Mesenchymal stem cell (in vitro differentiated cells and primary cell): ENCODE data around the gene CHST11.

Experiments used
- DNase-seq: peaks from one replicate; pipeline ENCODE4 v3.0.0-alpha.2; 2013
- H2AFZ ChIP-seq: one replicate; pipeline ENCODE4 v1.6.1; 2013; ENCODE audit warnings: low read depth, mild to moderate bottlenecking, control low read depth, inconsistent platforms, low read length, moderate library complexity
- H2AK5ac ChIP-seq: 2 replicates; pipeline ENCODE4 v1.6.1; 2013; ENCODE audit warnings: low read length, moderate library complexity, mild to moderate bottlenecking, inconsistent platforms; ENCODE audit not compliant: severe bottlenecking
- H2BK120ac ChIP-seq: one replicate; pipeline ENCODE4 v1.6.1; 2013; ENCODE audit warnings: low read depth, mild to moderate bottlenecking, inconsistent platforms, low read length, moderate library complexity
- H2BK12ac ChIP-seq, 2 experiments: one replicate each; pipeline ENCODE4 v1.6.1; 2013; ENCODE audit warnings: inconsistent platforms in 2 of 2, low read length in 2 of 2, mild to moderate bottlenecking in 2 of 2, moderate library complexity in 2 of 2, control low read depth in 1 of 2
- H2BK15ac ChIP-seq: one replicate; pipeline ENCODE4 v1.6.1; 2013; ENCODE audit warnings: mild to moderate bottlenecking, low read depth, inconsistent platforms; ENCODE audit not compliant: poor library complexity, severe bottlenecking
- H2BK5ac ChIP-seq: 2 replicates; pipeline ENCODE4 v1.6.1; 2013; ENCODE audit warnings: low read depth, mild to moderate bottlenecking, low read length, control low read depth, inconsistent platforms; ENCODE audit not compliant: poor library complexity, severe bottlenecking
- H3K14ac ChIP-seq, 2 experiments: one replicate each; pipeline ENCODE4 v1.6.1; 2013; ENCODE audit warnings: inconsistent platforms in 2 of 2, low read length in 2 of 2, control low read depth in 1 of 2, mild to moderate bottlenecking in 1 of 2, moderate library complexity in 1 of 2
- H3K18ac ChIP-seq, 2 experiments: one replicate each; pipeline ENCODE4 v1.6.1; 2013; ENCODE audit warnings: inconsistent platforms in 2 of 2, low read length in 2 of 2, control low read depth in 1 of 2, low read depth in 1 of 2, mild to moderate bottlenecking in 1 of 2
- H3K23ac ChIP-seq, 2 experiments: one replicate each; pipeline ENCODE4 v1.6.1; 2013; ENCODE audit warnings: inconsistent platforms in 2 of 2, low read length in 2 of 2, mild to moderate bottlenecking in 2 of 2, moderate library complexity in 2 of 2, control low read depth in 1 of 2
- H3K27ac ChIP-seq: 2 replicates; pipeline ENCODE4 v1.5.1; 2013; ENCODE audit warnings: mild to moderate bottlenecking, moderate library complexity, low read length, control low read depth, inconsistent platforms; ENCODE audit not compliant: poor library complexity, severe bottlenecking
- H3K27me3 ChIP-seq, 2 experiments: 2 replicates each; pipeline versions ENCODE4 v1.6.1 to v1.7.0; 2013; ENCODE audit warnings: low read length in 2 of 2, mild to moderate bottlenecking in 2 of 2, moderate library complexity in 2 of 2, control low read depth in 1 of 2, inconsistent platforms in 1 of 2; ENCODE audit not compliant: control insufficient read depth in 1 of 2, insufficient read depth in 1 of 2
- H3K36me3 ChIP-seq, 2 experiments: 2 replicates each; pipeline versions ENCODE4 v1.6.1 to v1.7.0; 2013; ENCODE audit warnings: low read length in 2 of 2, control low read depth in 1 of 2, inconsistent platforms in 1 of 2, low read depth in 1 of 2, mild to moderate bottlenecking in 1 of 2; ENCODE audit not compliant: insufficient read depth in 2 of 2, control insufficient read depth in 1 of 2
- H3K4ac ChIP-seq, 2 experiments: one replicate each; pipeline ENCODE4 v1.6.1; 2013; ENCODE audit warnings: inconsistent platforms in 2 of 2, low read length in 2 of 2, mild to moderate bottlenecking in 2 of 2, moderate library complexity in 2 of 2, control low read depth in 1 of 2, low read depth in 1 of 2
- H3K4me1 ChIP-seq: 2 replicates; pipeline ENCODE4 v1.6.1; 2013; ENCODE audit warnings: low read depth, low read length, control low read depth; ENCODE audit not compliant: control insufficient read depth, insufficient read depth
- H3K4me2 ChIP-seq: 2 replicates; pipeline ENCODE4 v1.6.1; 2013; ENCODE audit warnings: low read length, mild to moderate bottlenecking, inconsistent platforms; ENCODE audit not compliant: poor library complexity, severe bottlenecking
- H3K4me3 ChIP-seq, 2 experiments: 2 replicates each; pipeline versions ENCODE4 v1.5.1 to v1.7.0; 2013; ENCODE audit warnings: low read length in 2 of 2, mild to moderate bottlenecking in 2 of 2, control low read depth in 1 of 2, low read depth in 1 of 2; ENCODE audit not compliant: insufficient read depth in 1 of 2
- H3K79me1 ChIP-seq: replicated peaks from 2 replicates; pipeline ENCODE4 v1.6.1; 2013; ENCODE audit warnings: mild to moderate bottlenecking, control low read depth, low read length, inconsistent platforms; ENCODE audit not compliant: poor library complexity, severe bottlenecking
- H3K9ac ChIP-seq: 2 replicates; pipeline ENCODE4 v1.7.0; 2013; ENCODE audit warnings: mild to moderate bottlenecking, low read length, moderate library complexity
- H3K9me3 ChIP-seq: 2 replicates; pipeline ENCODE4 v1.7.0; 2013; ENCODE audit warnings: mild to moderate bottlenecking, low read length; ENCODE audit not compliant: control insufficient read depth
- H4K8ac ChIP-seq: one replicate; pipeline ENCODE4 v1.6.1; 2013; ENCODE audit warnings: inconsistent platforms, mild to moderate bottlenecking, low read length, moderate library complexity
- H4K91ac ChIP-seq: one replicate; pipeline ENCODE4 v1.6.1; 2013; ENCODE audit warnings: mild to moderate bottlenecking, low read length, inconsistent platforms
- WGBS: methylation state at CpG from one replicate; pipeline ENCODE4 v1.1.7; 2013; ENCODE audit warnings: mixed read lengths; 5-methylcytosine and 5-hydroxymethylcytosine counted together

The CHST11 gene

GRCh38 chr12:104695453-104696148, 238.9 kb downstream of the CHST11 start:
- peak; percentile 89 for DNase-seq
- H3K36me3 ChIP-seq = peaks cover 0 to 3% of the 10 kb centered on the region in 2 experiments
- H2AFZ ChIP-seq = no peak overlapping the region
- H2BK5ac ChIP-seq = no peak overlapping the region
- no peaks in the 10 kb centered on the region for H3K9me3 ChIP-seq
- H4K91ac ChIP-seq = peak overlapping the region; percentile 55
- peak overlapping the region; percentile 18 to 29 for H2BK12ac ChIP-seq
- no peak overlapping the region for H4K8ac ChIP-seq
- peak overlapping the region in 1 of 2 experiments; percentile 48 for H3K4ac ChIP-seq
- no peak overlapping the region for H3K4me3 ChIP-seq
- H3K27me3 ChIP-seq = no peaks in the 10 kb centered on the region
- 56% methylated on average over 11 of the region's 12 CpGs for whole genome bisulfite sequencing
- H3K4me1 ChIP-seq = peaks cover 4% of the 10 kb centered on the region
- no peak overlapping the region for H2BK120ac ChIP-seq
- H3K79me1 ChIP-seq = no peaks in the 10 kb centered on the region
- peak overlapping the region; percentile 54 for H3K9ac ChIP-seq
- H2AK5ac ChIP-seq = no peak overlapping the region
- no peak overlapping the region for H3K27ac ChIP-seq
- H3K23ac ChIP-seq = no peak overlapping the region
- no peak overlapping the region for H2BK15ac ChIP-seq
- H3K14ac ChIP-seq = peak overlapping the region in 1 of 2 experiments; percentile 6
- H3K18ac ChIP-seq = peak overlapping the region; percentile 67 to 80
- H3K4me2 ChIP-seq = peak overlapping the region; percentile 33

GRCh38 chr12:104697186-104697585, 240.4 kb downstream of the CHST11 start:
- H3K4me1 ChIP-seq = peaks cover 4% of the 10 kb centered on the region
- no peak overlapping the region for H3K9ac ChIP-seq
- H2AFZ ChIP-seq = no peak overlapping the region
- no peaks in the 10 kb centered on the region for H3K27me3 ChIP-seq
- no peak overlapping the region for H2BK12ac ChIP-seq
- H2BK5ac ChIP-seq = no peak overlapping the region
- H2BK120ac ChIP-seq = no peak overlapping the region
- H3K9me3 ChIP-seq = no peaks in the 10 kb centered on the region
- H4K91ac ChIP-seq = no peak overlapping the region
- no peak for DNase-seq
- no peak overlapping the region for H3K4ac ChIP-seq
- no peak overlapping the region for H3K18ac ChIP-seq
- no peaks in the 10 kb centered on the region for H3K79me1 ChIP-seq
- H3K14ac ChIP-seq = no peak overlapping the region
- H3K27ac ChIP-seq = no peak overlapping the region
- H3K4me3 ChIP-seq = no peak overlapping the region
- no peak overlapping the region for H3K4me2 ChIP-seq
- H3K23ac ChIP-seq = no peak overlapping the region
- H2AK5ac ChIP-seq = no peak overlapping the region
- peaks cover 0 to 3% of the 10 kb centered on the region in 2 experiments for H3K36me3 ChIP-seq
- H2BK15ac ChIP-seq = no peak overlapping the region
- H4K8ac ChIP-seq = no peak overlapping the region
- WGBS = 97% methylated on average over 7 of the region's 7 CpGs

GRCh38 chr12:104698871-104699270, 242.1 kb downstream of the CHST11 start:
- Histone ChIP-seq H3K79me1 (no peaks in the 10 kb centered on the region), H3K18ac (no peak overlapping the region), H3K4me1 (peaks cover 4% of the 10 kb centered on the region), H2AK5ac (no peak overlapping the region), H3K27ac (no peak overlapping the region), H3K27me3 (no peaks in the 10 kb centered on the region), H2BK15ac (no peak overlapping the region), H2BK120ac (no peak overlapping the region), H4K91ac (no peak overlapping the region), H4K8ac (no peak overlapping the region), H2BK12ac (no peak overlapping the region), H2BK5ac (no peak overlapping the region), H3K14ac (no peak overlapping the region), H2AFZ (no peak overlapping the region), H3K23ac (no peak overlapping the region), H3K4me3 (no peak overlapping the region), H3K4ac (no peak overlapping the region), H3K9me3 (no peaks in the 10 kb centered on the region), H3K4me2 (no peak overlapping the region), H3K9ac (peak overlapping the region; percentile 39), H3K36me3 (no peaks in the 10 kb centered on the region)
- DNase-seq = no peak
- WGBS = 72% methylated on average over 2 of the region's 3 CpGs

- Histone ChIP-seq H2BK120ac (no peak overlapping the region), H3K27ac (no peak overlapping the region), H3K4me1 (peaks cover 4% of the 10 kb centered on the region), H3K9ac (peak overlapping the region; percentile 39), H3K9me3 (no peaks in the 10 kb centered on the region), H3K4ac (no peak overlapping the region), H2AFZ (no peak overlapping the region), H2AK5ac (no peak overlapping the region), H3K4me2 (no peak overlapping the region), H3K14ac (no peak overlapping the region), H3K4me3 (no peak overlapping the region), H2BK5ac (no peak overlapping the region), H3K36me3 (no peaks in the 10 kb centered on the region), H3K23ac (no peak overlapping the region), H2BK12ac (no peak overlapping the region), H2BK15ac (no peak overlapping the region), H3K18ac (no peak overlapping the region), H4K8ac (no peak overlapping the region), H3K79me1 (no peaks in the 10 kb centered on the region), H3K27me3 (no peaks in the 10 kb centered on the region), H4K91ac (no peak overlapping the region)
- no peak for DNase-seq
- 98% methylated on average over 3 of the region's 5 CpGs for WGBS
Observed at GRCh38 chr12:104699489-104700190, 242.9 kb downstream of the CHST11 start.
